ENCODE results near the gene TRIM40. TPM values are rescaled to one million over a fixed set of nuclear protein-coding genes. Genes with fewer than 3 reads are reported as not detected.
"Not testable (repeated sequence)": the region's sequence is repeated elsewhere in the genome, so short reads cannot be mapped to it uniquely, and the experiment has no call there.

The TRIM40 gene
- total RNA-seq, 1 donor from 2014 or later, result not detected

- Mint-ChIP-seq H3K27ac (ENCODE audit: unreplicated experiment) (no peak overlapping the region), H3K4me1 (ENCODE audit: low read depth) (no peaks in the 10 kb centered on the region), H3K4me3 (ENCODE audit: unreplicated experiment) (no peak overlapping the region), H3K27me3 (ENCODE audit: low read depth) (peaks cover 48% of the 10 kb centered on the region), H3K36me3 (ENCODE audit: low read depth) (peaks cover 2% of the 10 kb centered on the region), H3K9me3 (ENCODE audit: low read depth) (no peaks in the 10 kb centered on the region)
- TF ChIP-seq, protein P1, sequence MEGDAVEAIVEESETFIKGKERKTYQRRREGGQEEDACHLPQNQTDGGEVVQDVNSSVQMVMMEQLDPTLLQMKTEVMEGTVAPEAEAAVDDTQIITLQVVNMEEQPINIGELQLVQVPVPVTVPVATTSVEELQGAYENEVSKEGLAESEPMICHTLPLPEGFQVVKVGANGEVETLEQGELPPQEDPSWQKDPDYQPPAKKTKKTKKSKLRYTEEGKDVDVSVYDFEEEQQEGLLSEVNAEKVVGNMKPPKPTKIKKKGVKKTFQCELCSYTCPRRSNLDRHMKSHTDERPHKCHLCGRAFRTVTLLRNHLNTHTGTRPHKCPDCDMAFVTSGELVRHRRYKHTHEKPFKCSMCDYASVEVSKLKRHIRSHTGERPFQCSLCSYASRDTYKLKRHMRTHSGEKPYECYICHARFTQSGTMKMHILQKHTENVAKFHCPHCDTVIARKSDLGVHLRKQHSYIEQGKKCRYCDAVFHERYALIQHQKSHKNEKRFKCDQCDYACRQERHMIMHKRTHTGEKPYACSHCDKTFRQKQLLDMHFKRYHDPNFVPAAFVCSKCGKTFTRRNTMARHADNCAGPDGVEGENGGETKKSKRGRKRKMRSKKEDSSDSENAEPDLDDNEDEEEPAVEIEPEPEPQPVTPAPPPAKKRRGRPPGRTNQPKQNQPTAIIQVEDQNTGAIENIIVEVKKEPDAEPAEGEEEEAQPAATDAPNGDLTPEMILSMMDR (IDR thresholded peaks at IDR 0.05), result no peak
- DNase-seq (ENCODE audit: low spot score), result no peak
These were observed 788 bp downstream of the TRIM40 start for GRCh38 chr6:30136570-30137286.

DNA sequence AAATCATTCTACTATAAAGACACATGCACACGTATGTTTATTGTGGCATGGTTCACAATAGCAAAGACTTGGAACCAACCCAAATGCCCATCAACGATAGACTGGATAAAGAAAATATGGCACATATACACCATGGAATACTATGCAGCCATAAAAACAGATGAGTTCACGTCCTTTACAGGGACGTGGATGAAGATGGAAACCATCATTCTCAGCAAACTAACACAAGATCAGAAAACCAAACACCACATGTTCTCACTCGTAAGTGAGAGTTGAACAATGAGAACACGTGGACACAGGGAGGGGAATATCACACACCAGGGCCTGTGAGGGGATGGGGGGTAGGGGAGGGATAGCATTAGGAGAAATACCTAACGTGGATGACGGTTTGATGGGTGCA, 4.3 kb downstream of the TRIM40 start:
- not testable (repeated sequence) for H3K36me3 Mint-ChIP-seq (ENCODE audit: low read depth); H3K4me1 Mint-ChIP-seq (ENCODE audit: low read depth); H3K9me3 Mint-ChIP-seq (ENCODE audit: low read depth); H3K4me3 Mint-ChIP-seq (ENCODE audit: unreplicated experiment); H3K27ac Mint-ChIP-seq (ENCODE audit: unreplicated experiment); DNase-seq (ENCODE audit: low spot score)
- peaks cover 59% of the 10 kb centered on the region for H3K27me3 Mint-ChIP-seq (ENCODE audit: low read depth)

GRCh38 chr6:30142665-30143064, 6.7 kb downstream of the TRIM40 start:
- no peak for DNase-seq (ENCODE audit: low spot score)
- no peaks in the 10 kb centered on the region for H3K4me1 Mint-ChIP-seq (ENCODE audit: low read depth)
- H3K9me3 Mint-ChIP-seq (ENCODE audit: low read depth), result no peaks in the 10 kb centered on the region
- no peak overlapping the region for H3K27ac Mint-ChIP-seq (ENCODE audit: unreplicated experiment)
- H3K36me3 Mint-ChIP-seq (ENCODE audit: low read depth), result no peaks in the 10 kb centered on the region
- H3K4me3 Mint-ChIP-seq (ENCODE audit: unreplicated experiment), result no peak overlapping the region
- TF ChIP-seq, protein P1 (IDR thresholded peaks at IDR 0.05), result no peak
- H3K27me3 Mint-ChIP-seq (ENCODE audit: low read depth), result peaks cover 52% of the 10 kb centered on the region

DNA sequence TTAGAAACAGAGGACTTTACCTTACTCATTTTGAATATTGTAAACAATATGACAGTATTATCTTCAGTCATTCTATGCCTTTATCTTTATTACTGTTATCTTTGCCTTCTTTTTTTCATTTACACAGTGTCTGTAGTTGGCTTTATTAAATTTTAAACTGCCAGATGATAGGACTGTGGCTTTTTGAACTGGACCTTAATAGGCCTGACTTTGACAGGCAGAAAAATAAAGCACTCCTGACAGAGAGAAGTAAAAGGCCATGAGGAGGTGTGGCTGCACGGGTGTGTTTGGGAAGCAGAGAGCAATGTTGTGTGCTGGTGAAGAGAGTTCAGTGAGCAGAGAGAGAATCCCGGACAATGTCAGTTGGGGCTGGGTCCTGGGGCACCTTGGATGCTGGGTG, 7.8 kb downstream of the TRIM40 start:
- H3K27me3 Mint-ChIP-seq (ENCODE audit: low read depth), result peaks cover 45% of the 10 kb centered on the region

GRCh38 chr6:30144811-30145210, 8.9 kb downstream of the TRIM40 start:
- no peaks in the 10 kb centered on the region for H3K36me3 Mint-ChIP-seq (ENCODE audit: low read depth)
- DNase-seq (ENCODE audit: low spot score), result no peak
- peaks cover 2% of the 10 kb centered on the region for H3K4me1 Mint-ChIP-seq (ENCODE audit: low read depth)
- no peaks in the 10 kb centered on the region for H3K9me3 Mint-ChIP-seq (ENCODE audit: low read depth)
- TF ChIP-seq, protein P1 (IDR thresholded peaks at IDR 0.05), result no peak
- no peak overlapping the region for H3K27ac Mint-ChIP-seq (ENCODE audit: unreplicated experiment)
- no peak overlapping the region for H3K4me3 Mint-ChIP-seq (ENCODE audit: unreplicated experiment)
- H3K27me3 Mint-ChIP-seq (ENCODE audit: low read depth), result peaks cover 42% of the 10 kb centered on the region

More for the DNA sequence above, 7.8 kb downstream of the TRIM40 start:
- Mint-ChIP-seq H3K9me3 (ENCODE audit: low read depth) (no peaks in the 10 kb centered on the region), H3K4me1 (ENCODE audit: low read depth) (no peaks in the 10 kb centered on the region), H3K36me3 (ENCODE audit: low read depth) (no peaks in the 10 kb centered on the region), H3K4me3 (ENCODE audit: unreplicated experiment) (no peak overlapping the region), H3K27ac (ENCODE audit: unreplicated experiment) (no peak overlapping the region)
- no peak for DNase-seq (ENCODE audit: low spot score)
- TF ChIP-seq, protein P1 (IDR thresholded peaks at IDR 0.05), result no peak

DNA sequence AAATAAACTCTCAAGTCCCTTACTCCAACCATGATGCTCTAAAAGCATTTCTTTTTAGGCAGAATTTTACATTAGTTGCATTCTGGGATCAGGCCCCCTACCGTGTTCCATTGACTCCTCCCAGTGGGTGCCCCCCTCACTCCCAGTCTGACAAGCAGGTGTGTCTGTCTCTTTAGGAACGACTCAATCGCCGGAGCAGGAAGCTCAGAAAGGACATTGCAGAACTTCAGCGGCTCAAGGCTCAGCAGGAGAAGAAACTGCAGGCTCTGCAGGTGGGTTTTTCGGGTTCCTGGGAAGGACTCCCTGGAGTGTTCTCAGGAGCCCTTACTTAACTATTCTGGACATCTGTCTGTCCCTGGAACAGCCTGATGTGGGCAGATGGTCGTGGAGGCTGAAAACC, 9.9 kb downstream of the TRIM40 start:
- H3K4me3 Mint-ChIP-seq (ENCODE audit: unreplicated experiment), result no peak overlapping the region
- no peaks in the 10 kb centered on the region for H3K9me3 Mint-ChIP-seq (ENCODE audit: low read depth)
- peaks cover 39% of the 10 kb centered on the region for H3K27me3 Mint-ChIP-seq (ENCODE audit: low read depth)
- no peak overlapping the region for H3K27ac Mint-ChIP-seq (ENCODE audit: unreplicated experiment)
- DNase-seq (ENCODE audit: low spot score), result no peak
- peaks cover 9% of the 10 kb centered on the region for H3K4me1 Mint-ChIP-seq (ENCODE audit: low read depth)
- TF ChIP-seq, protein P1 (IDR thresholded peaks at IDR 0.05), result no peak
- no peaks in the 10 kb centered on the region for H3K36me3 Mint-ChIP-seq (ENCODE audit: low read depth)
